Heart right ventricle (tissue), 16 donors: Measurements from ENCODE around the gene TCF7L2. TPM values are rescaled to one million over a fixed set of nuclear protein-coding genes. Genes with fewer than 3 reads are reported as not detected.

Experiments used
- ATAC-seq, 8 donors: fragments of 200-7000 bp; cut with Tn5 transposase; one replicate each; pipeline ENCODE4 v1.9.1; 2020; ENCODE audit warnings: mild to moderate bottlenecking in 8 of 8, moderate library complexity in 8 of 8, moderate number of reproducible peaks in 1 of 8
- DNase-seq, 2 donors: peaks; one replicate each; pipeline ENCODE4 v3.0.0-alpha.2; 2020
- H3K27ac ChIP-seq, 10 donors: fragments of 200-600 bp; sonication (generic) in 2 of 10; one replicate each; pipeline versions ENCODE4 v1.5.0 to v1.8.0; 2020 to 2022; ENCODE audit warnings: mild to moderate bottlenecking in 3 of 10
- H3K27me3 ChIP-seq, 7 donors: fragments of 200-600 bp; one replicate each; pipeline ENCODE4 v1.8.0; 2021 to 2022; ENCODE audit warnings: mild to moderate bottlenecking in 2 of 7
- H3K36me3 ChIP-seq, 9 donors: fragments of 200-600 bp; sonication (generic) in 1 of 9; one replicate each; pipeline versions ENCODE4 v1.5.0 to v1.8.0; 2020 to 2022; ENCODE audit warnings: mild to moderate bottlenecking in 2 of 9
- H3K4me1 ChIP-seq, 9 donors: fragments of 200-600 bp; sonication (generic) in 1 of 9; one replicate each; pipeline versions ENCODE4 v1.5.0 to v1.8.0; 2020 to 2022; ENCODE audit warnings: mild to moderate bottlenecking in 4 of 9
- H3K4me3 ChIP-seq, 10 donors: fragments of 200-600 bp; sonication (generic) in 2 of 10; one replicate each; pipeline versions ENCODE4 v1.5.0 to v1.8.0; 2020 to 2022; ENCODE audit warnings: mild to moderate bottlenecking in 7 of 10, moderate library complexity in 2 of 10
- H3K9me3 ChIP-seq, 11 donors: fragments of 200-600 bp in 10 of 11; sonication (generic) in 2 of 11; one replicate each; pipeline versions ENCODE4 v1.5.0 to v1.8.0; 2013 to 2022; ENCODE audit warnings: mild to moderate bottlenecking in 2 of 11, control low read depth in 1 of 11, moderate library complexity in 1 of 11
- CTCF ChIP-seq, 9 donors: fragments of 200-600 bp; sonication (generic) in 2 of 9; IDR thresholded peaks; one replicate each; pipeline versions ENCODE4 v1.5.0 to v1.8.0; 2021 to 2022; ENCODE audit warnings: antibody characterized with exemption in 9 of 9, mild to moderate bottlenecking in 5 of 9, moderate library complexity in 1 of 9
- WGBS, 2 donors: extraction: QIAGEN DNeasy Blood & Tissue Kit; methylation state at CpG; one replicate each; pipeline ENCODE4 v1.1.7; 2013; ENCODE audit warnings: inconsistent platforms in 1 of 2; 5-methylcytosine and 5-hydroxymethylcytosine counted together
- intact Hi-C, 10 donors: fragments of 100-400 bp; cut with DNase I; formaldehyde crosslinking; loops; one replicate each; pipeline versions ENCODE4 v1.11.1 to v1.14.2; 2022
- polyA plus RNA-seq, 2 donors: library from polyadenylated mRNA; stranded (reverse); fragments of 200-250 nt; gene quantifications; one replicate each; pipeline ENCODE4 v1.2.3, GENCODE V29; 2013
- total RNA-seq, 10 donors: library from RNA; stranded (reverse); fragmentation: NEBNext Ultra II Directional in 3 of 10; extraction: Animal tissue kit (Norgen Biotek cat#: 25700) in 3 of 10; gene quantifications; one replicate each; pipeline versions ENCODE4 v1.2.1 to v1.2.4, GENCODE V29; 2021 to 2023
- donor health status: Arrhythmogenic right ventricular cardiomyopathy.
- donor health status: ischemic (EF 13 %, LVEDD 7.1; RV severe dilation, severe dysfunction).
- donor health status: healthy with polysubstance abuse.
- donor health status: DM: no; HTN: yes; CAD: no.
- donor health status: DM: no; HTN: no; CAD: no.
- donor health status: ischemic (EF 25% LVEDD 6.9; RV normal size, moderate dysfunction).
- donor health status: ischemic (EF 25% LVEDD 5.7; RV mildly dilated, moderate dysfunction).
- donor health status: healthy.
- donor health status: DM: yes; HTN: yes; CAD: no.
- donor health status: Ischemic cardiomyopathy.
- donor health status: ischemic (EF 35%, LVEDD 5.7; RV mildly dilated, moderate dysfunction).
- donor health status: nonischemic (EF 11% LVEDD 7.7; RV severe dilation, severe dysfunction).
- donor health status: DM: yes; HTN: yes; CAD: no.
- donor health status: PGD.
- donor health status: ischemic (EF 29% LVEDD 5.4; RV normal size, mild dysfunction).
- donor health status: nonischemic (EF 23%, LVEDD 6.1; RV moderate dilation, normal function).

TCF7L2 gene
- total and polyA plus RNA-seq, 12 donors, result 3.6 to 15.8 (median 11.8) TPM

- Histone ChIP-seq H3K4me1 (peaks cover 4 to 31% (median 19%) of the 10 kb centered on the region in 9 donors), H3K27me3 (no peaks in the 10 kb centered on the region), H3K36me3 (peaks cover 0 to 6% (median 0%) of the 10 kb centered on the region in 9 donors), H3K27ac (no peak overlapping the region), H3K4me3 (no peak overlapping the region), H3K9me3 (no peaks in the 10 kb centered on the region)
- no peak for TF ChIP-seq CTCF (IDR thresholded peaks at IDR 0.05)
- ATAC-seq, result no peak
- WGBS, 2 donors, result 90 to 96% methylated on average over 4 of the region's 4 CpGs
- intact Hi-C loops, result no loop called here
- DNase-seq, result no peak
Observed at GRCh38 chr10:113084031-113084430, 134.0 kb downstream of the TCF7L2 start.

GRCh38 chr10:113085776-113086175 is 135.7 kb downstream of the TCF7L2 start:
- H3K27me3 ChIP-seq, result peaks cover 0 to 6% (median 0%) of the 10 kb centered on the region in 7 donors
- WGBS, 2 donors, result 94 to 97% methylated on average over 4 of the region's 4 CpGs
- intact Hi-C loops, result loop anchor here in 1 of 10 donors (5.0 kb wide), 1 partner anchor 42 kb away; no protein-coding TSS in a partner anchor
- no peaks in the 10 kb centered on the region for H3K9me3 ChIP-seq
- TF ChIP-seq CTCF (IDR thresholded peaks at IDR 0.05), result no peak
- ATAC-seq (no peak), DNase-seq (no peak)
- no peak overlapping the region for H3K4me3 ChIP-seq
- peaks cover 0 to 12% (median 0%) of the 10 kb centered on the region in 9 donors for H3K36me3 ChIP-seq
- peaks cover 4 to 23% (median 15%) of the 10 kb centered on the region in 9 donors for H3K4me1 ChIP-seq
- no peak overlapping the region for H3K27ac ChIP-seq

- H3K9me3 ChIP-seq, result no peaks in the 10 kb centered on the region
- H3K4me1 ChIP-seq, result peaks cover 4 to 22% (median 11%) of the 10 kb centered on the region in 9 donors
- H3K27me3 ChIP-seq, result peaks cover 0 to 11% (median 0%) of the 10 kb centered on the region in 7 donors
- no peak for TF ChIP-seq CTCF (IDR thresholded peaks at IDR 0.05)
- peak overlapping the region in 1 of 10 donors; percentile 70 for H3K27ac ChIP-seq
- H3K36me3 ChIP-seq, result peaks cover 0 to 15% (median 0%) of the 10 kb centered on the region in 9 donors
- H3K4me3 ChIP-seq, result no peak overlapping the region
- no peak for ATAC-seq
- intact Hi-C loops, result loop anchor here in 1 of 10 donors (5.0 kb wide), 1 partner anchor 41 kb away; no protein-coding TSS in a partner anchor
- DNase-seq, result no peak
Observed at GRCh38 chr10:113086282-113086681, 136.2 kb downstream of the TCF7L2 start.

GRCh38 chr10:113087165-113088029 is 137.3 kb downstream of the TCF7L2 start:
- peaks cover 0 to 19% (median 0%) of the 10 kb centered on the region in 9 donors for H3K36me3 ChIP-seq
- no peaks in the 10 kb centered on the region for H3K9me3 ChIP-seq
- TF ChIP-seq CTCF (IDR thresholded peaks at IDR 0.05), result no peak
- peaks cover 4 to 32% (median 17%) of the 10 kb centered on the region in 9 donors for H3K4me1 ChIP-seq
- peak overlapping the region in 5 of 10 donors; percentile 10 to 70 (median 44) for H3K27ac ChIP-seq
- H3K27me3 ChIP-seq, result peaks cover 0 to 13% (median 0%) of the 10 kb centered on the region in 7 donors
- intact Hi-C loops, result loop anchor here in 1 of 10 donors (5.0 kb wide), 1 partner anchor 40 kb away; no protein-coding TSS in a partner anchor
- DNase-seq (peak in 1 of 2 donors; percentile 27), ATAC-seq (peak in 7 of 8 donors; percentile 56 to 95 (median 84))
- no peak overlapping the region for H3K4me3 ChIP-seq
- WGBS, 2 donors, result 67 to 76% methylated on average over 9 of the region's 9 CpGs
